Inferior parietal cortex (tissue), 1 donor: Measurements from ENCODE around the gene FMOD.

ENCODE experiments used
- DNase-seq: peaks from one replicate; pipeline ENCODE4 v3.0.0-alpha.2; 2016; ENCODE audit errors: extremely low spot score

FMOD gene

GRCh38 chr1:203361945-203362719 is 11.2 kb upstream of the FMOD start:
- peak; percentile 36 for DNase-seq

GRCh38 chr1:203360547-203361185 is 9.7 kb upstream of the FMOD start:
- no peak for DNase-seq

- DNase-seq, result no peak
These were observed 8.2 kb upstream of the FMOD start for GRCh38 chr1:203359010-203359571.

- DNase-seq, result no peak
These were observed 3.3 kb upstream of the FMOD start for GRCh38 chr1:203354246-203354645.

GRCh38 chr1:203353486-203353885 is 2.6 kb upstream of the FMOD start:
- DNase-seq, result no peak

- DNase-seq, result no peak
These were observed 973 bp downstream of the FMOD start for GRCh38 chr1:203349773-203350524.

GRCh38 chr1:203349166-203349565 is 1.8 kb downstream of the FMOD start:
- no peak for DNase-seq

- DNase-seq, result no peak
These were observed 4.2 kb downstream of the FMOD start for GRCh38 chr1:203346769-203347102.

- DNase-seq, result no peak
These were observed 4.7 kb downstream of the FMOD start for GRCh38 chr1:203346060-203346768.

- no peak for DNase-seq
These were observed 6.8 kb downstream of the FMOD start for GRCh38 chr1:203343956-203344754.

- no peak for DNase-seq
These were observed 8.6 kb downstream of the FMOD start for GRCh38 chr1:203342192-203342940.

GRCh38 chr1:203340112-203340790 is 10.7 kb downstream of the FMOD start:
- peak; percentile 94 for DNase-seq

GRCh38 chr1:203338335-203339036 is 12.4 kb downstream of the FMOD start:
- peak; percentile 78 for DNase-seq

GRCh38 chr1:203336097-203336496 is 14.8 kb downstream of the FMOD start:
- DNase-seq, result no peak

- no peak for DNase-seq
These were observed 15.4 kb downstream of the FMOD start for GRCh38 chr1:203335503-203335902.

- DNase-seq, result no peak
These were observed 19.7 kb downstream of the FMOD start for GRCh38 chr1:203331224-203331623.

GRCh38 chr1:203328714-203329122 is 22.2 kb downstream of the FMOD start:
- no peak for DNase-seq

GRCh38 chr1:203327684-203328457 is 23.1 kb downstream of the FMOD start:
- peak; percentile 79 for DNase-seq
